HEK293 (cell line): ENCODE measurements around the gene EGR1.

Experiments used
- CTCF ChIA-PET: fragments of 350-600 bp; formaldehyde crosslinking; extraction: SDS; loops from one replicate; lab custom pipeline; 2021; ENCODE audit warnings: antibody characterized with exemption; lab: Yijun Ruan, JAX
- POLR2A ChIA-PET: fragments of 300-600 bp; formaldehyde crosslinking; extraction: SDS; loops from one replicate; lab custom pipeline; 2020; ENCODE audit warnings: antibody characterized with exemption, inconsistent platforms; lab: Yijun Ruan, JAX
- H3K27ac ChIP-seq: fragments of 200-500 bp; sonication (Bioruptor generic); 2 replicates; pipeline ENCODE4 v1.5.1; 2014; ENCODE audit warnings: low read depth, low read length, control low read depth, inconsistent platforms; ENCODE audit errors: extremely low read depth
- H3K36me3 ChIP-seq, 2 experiments: fragments of 200-500 bp in 1 of 2; sonication (Bioruptor generic) in 1 of 2; 1 replicate in 1 of 2; 2 replicates in 1 of 2; pipeline ENCODE4 v1.5.1; 2014 to 2017; ENCODE audit warnings: inconsistent platforms in 2 of 2, low read length in 2 of 2; ENCODE audit not compliant: control insufficient read depth in 2 of 2, insufficient read depth in 1 of 2
- H3K4me1 ChIP-seq: fragments of 200-500 bp; sonication (Bioruptor generic); 2 replicates; pipeline ENCODE4 v1.5.1; 2014; ENCODE audit warnings: mild to moderate bottlenecking, low read length, inconsistent platforms; ENCODE audit not compliant: control insufficient read depth, insufficient read depth
- H3K4me3 ChIP-seq: 2 replicates; pipeline ENCODE4 v1.5.1; 2011; ENCODE audit warnings: low read depth, mild to moderate bottlenecking, control low read depth, low read length, moderate library complexity
- H3K9me3 ChIP-seq: fragments of 200-500 bp; sonication (Bioruptor generic); 2 replicates; pipeline ENCODE4 v1.5.1; 2014; ENCODE audit warnings: low read depth, low read length, inconsistent platforms; ENCODE audit not compliant: control insufficient read depth, insufficient read depth
- GLI2 ChIP-seq: fragments of 450-650 bp; formaldehyde crosslinking; IDR thresholded peaks from 2 replicates; pipeline ENCODE4; 2017; ENCODE audit warnings: missing biosample characterization, missing genetic modification characterization, low read depth, borderline replicate concordance
- MEIS1 ChIP-seq: sonication (generic); formaldehyde crosslinking; IDR thresholded peaks from 2 replicates; pipeline ENCODE4 v1.8.1; 2022; ENCODE audit warnings: missing genetic modification reagents, mild to moderate bottlenecking, borderline replicate concordance
- SALL2 ChIP-seq: fragments of 450-650 bp; formaldehyde crosslinking; IDR thresholded peaks from 2 replicates; pipeline ENCODE4 v1.5.0; 2017; ENCODE audit warnings: missing biosample characterization, mild to moderate bottlenecking, missing genetic modification characterization, borderline replicate concordance
- SCRT1 ChIP-seq: fragments of 450-650 bp; formaldehyde crosslinking; IDR thresholded peaks from 2 replicates; pipeline ENCODE4 v1.5.1; 2016; ENCODE audit warnings: missing biosample characterization, missing genetic modification characterization, borderline replicate concordance
- WT1 ChIP-seq: fragments of 450-650 bp; formaldehyde crosslinking; IDR thresholded peaks from 2 replicates; pipeline ENCODE4 v1.5.1; 2016; ENCODE audit warnings: missing biosample characterization, missing genetic modification characterization
- ZBTB20 ChIP-seq: fragments of 450-650 bp; formaldehyde crosslinking; IDR thresholded peaks from 2 replicates; pipeline ENCODE4 v1.5.1; 2016; ENCODE audit warnings: missing biosample characterization, missing genetic modification characterization
- ZFHX2 ChIP-seq: fragments of 450-650 bp; formaldehyde crosslinking; conservative IDR thresholded peaks from 2 replicates; pipeline ENCODE4 v1.5.1; 2016; ENCODE audit warnings: missing biosample characterization, missing genetic modification characterization
- ZNF121 ChIP-seq: fragments of 450-650 bp; formaldehyde crosslinking; IDR thresholded peaks from 2 replicates; pipeline ENCODE4 v1.5.1; 2016; ENCODE audit warnings: missing biosample characterization, missing genetic modification characterization
- ZNF175 ChIP-seq: fragments of 450-650 bp; formaldehyde crosslinking; IDR thresholded peaks from 2 replicates; pipeline ENCODE4 v1.5.1; 2016; ENCODE audit warnings: missing biosample characterization, missing genetic modification characterization
- ZNF354C ChIP-seq: fragments of 450-650 bp; formaldehyde crosslinking; IDR thresholded peaks from 2 replicates; pipeline ENCODE4 v1.5.1; 2016; ENCODE audit warnings: missing biosample characterization, missing genetic modification characterization, low read depth, borderline replicate concordance
- ZNF366 ChIP-seq: fragments of 450-650 bp; formaldehyde crosslinking; conservative IDR thresholded peaks from 2 replicates; pipeline ENCODE4 v1.5.1; 2016; ENCODE audit warnings: missing biosample characterization, missing genetic modification characterization
- ZNF585B ChIP-seq: fragments of 450-650 bp; formaldehyde crosslinking; IDR thresholded peaks from 2 replicates; pipeline ENCODE4 v1.5.1; 2016; ENCODE audit warnings: missing biosample characterization, missing genetic modification characterization
- ZNF600 ChIP-seq: fragments of 450-650 bp; formaldehyde crosslinking; IDR thresholded peaks from 2 replicates; pipeline ENCODE4 v1.5.1; 2016; ENCODE audit warnings: missing biosample characterization, missing genetic modification characterization
- ZNF624 ChIP-seq: fragments of 450-650 bp; formaldehyde crosslinking; IDR thresholded peaks from 2 replicates; pipeline ENCODE4 v1.5.1; 2017; ENCODE audit warnings: missing biosample characterization, missing genetic modification characterization
- ZNF626 ChIP-seq: fragments of 450-650 bp; sonication (Bioruptor Pico); formaldehyde crosslinking; IDR thresholded peaks from 2 replicates; pipeline ENCODE4 v1.5.1; 2018; ENCODE audit warnings: missing biosample characterization, missing genetic modification characterization, inconsistent platforms
- TF ChIP-seq, protein P1 (sequence below): fragments of 450-650 bp; formaldehyde crosslinking; IDR thresholded peaks from 2 replicates; pipeline ENCODE4 v1.5.1; 2016; ENCODE audit warnings: missing biosample characterization, missing genetic modification characterization
- TF ChIP-seq, protein P2 (sequence below): fragments of 450-650 bp; formaldehyde crosslinking; IDR thresholded peaks from 2 replicates; pipeline ENCODE4 v1.5.1; 2017; ENCODE audit warnings: missing biosample characterization, missing genetic modification characterization
- TF ChIP-seq, protein P3 (sequence below): sonication (generic); formaldehyde crosslinking; IDR thresholded peaks from 2 replicates; pipeline ENCODE4 v1.8.1; 2022; ENCODE audit warnings: mild to moderate bottlenecking, moderate library complexity, missing genetic modification reagents
- TF ChIP-seq, protein P4 (sequence below): fragments of 450-650 bp; formaldehyde crosslinking; IDR thresholded peaks from 2 replicates; pipeline ENCODE4 v1.5.1; 2016; ENCODE audit warnings: missing biosample characterization, missing genetic modification characterization

Gene EGR1

DNA sequence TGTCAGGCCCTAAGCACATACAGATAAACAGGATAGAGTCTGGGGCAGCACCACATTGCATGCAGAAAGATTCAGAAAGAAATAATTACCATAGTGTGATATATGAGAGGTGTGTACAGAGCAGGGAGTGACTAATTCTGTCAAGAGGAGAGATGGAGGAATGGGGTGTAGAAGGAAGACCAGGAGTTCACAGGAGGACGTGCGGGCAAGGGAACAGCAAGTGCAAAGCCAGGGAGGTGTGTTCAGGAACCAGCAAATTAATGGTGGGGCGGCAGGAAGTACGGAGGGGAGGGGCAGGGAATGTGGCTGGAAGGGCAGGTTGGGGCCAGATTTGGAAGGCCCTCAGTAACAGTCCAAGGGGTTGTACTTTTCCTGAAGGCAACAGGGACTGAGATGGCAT is 17.4 kb downstream of the EGR1 start (continued):
- TF ChIP-seq, protein P1, sequence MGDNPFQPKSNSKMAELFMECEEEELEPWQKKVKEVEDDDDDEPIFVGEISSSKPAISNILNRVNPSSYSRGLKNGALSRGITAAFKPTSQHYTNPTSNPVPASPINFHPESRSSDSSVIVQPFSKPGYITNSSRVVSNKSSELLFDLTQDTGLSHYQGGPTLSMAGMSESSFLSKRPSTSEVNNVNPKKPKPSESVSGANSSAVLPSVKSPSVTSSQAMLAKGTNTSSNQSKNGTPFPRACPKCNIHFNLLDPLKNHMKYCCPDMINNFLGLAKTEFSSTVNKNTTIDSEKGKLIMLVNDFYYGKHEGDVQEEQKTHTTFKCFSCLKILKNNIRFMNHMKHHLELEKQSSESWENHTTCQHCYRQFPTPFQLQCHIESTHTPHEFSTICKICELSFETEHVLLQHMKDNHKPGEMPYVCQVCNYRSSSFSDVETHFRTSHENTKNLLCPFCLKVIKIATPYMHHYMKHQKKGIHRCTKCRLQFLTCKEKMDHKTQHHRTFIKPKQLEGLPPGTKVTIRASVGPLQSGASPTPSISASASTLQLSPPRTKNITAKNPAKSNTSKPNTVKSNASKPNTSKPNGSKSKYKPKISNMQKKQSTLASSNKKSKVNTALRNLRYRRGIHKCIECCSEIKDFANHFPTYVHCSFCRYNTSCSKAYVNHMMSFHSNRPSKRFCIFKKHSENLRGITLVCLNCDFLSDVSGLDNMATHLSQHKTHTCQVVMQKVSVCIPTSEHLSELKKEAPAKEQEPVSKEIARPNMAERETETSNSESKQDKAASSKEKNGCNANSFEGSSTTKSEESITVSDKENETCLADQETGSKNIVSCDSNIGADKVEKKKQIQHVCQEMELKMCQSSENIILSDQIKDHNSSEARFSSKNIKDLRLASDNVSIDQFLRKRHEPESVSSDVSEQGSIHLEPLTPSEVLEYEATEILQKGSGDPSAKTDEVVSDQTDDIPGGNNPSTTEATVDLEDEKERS: no peak

DNA sequence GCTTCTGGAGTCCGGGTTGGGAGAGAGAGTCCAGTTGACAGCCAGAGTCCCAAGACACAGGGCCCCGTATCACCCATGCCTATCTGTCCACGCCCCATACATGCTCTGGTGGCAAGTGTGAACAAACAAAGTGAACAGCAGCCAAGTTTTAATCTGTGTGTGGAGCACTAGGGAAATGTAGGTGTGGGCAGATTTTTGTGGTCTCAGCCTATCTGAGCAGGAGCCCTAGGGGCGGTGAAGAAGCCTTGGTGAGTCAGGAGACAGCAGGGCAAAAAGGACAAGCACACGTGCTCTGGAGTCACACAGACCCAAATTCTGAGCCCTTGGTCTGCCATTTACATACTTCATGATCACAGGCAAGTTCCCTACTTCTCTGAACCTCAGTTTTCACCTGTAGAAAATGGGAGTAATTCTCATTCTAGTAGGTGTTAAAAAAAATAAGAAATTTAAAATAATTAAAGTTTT is 23.2 kb downstream of the EGR1 start:
- ChIA-PET POLR2A (no interaction called here), CTCF (interaction anchor here (0.9 kb wide), 1 partner anchor 38 kb away, joined by 5 read pairs; no protein-coding TSS in a partner anchor)
- Histone ChIP-seq H3K9me3 (no peaks in the 10 kb centered on the region), H3K4me3 (no peak overlapping the region), H3K27ac (no peak overlapping the region), H3K4me1 (peaks cover 8% of the 10 kb centered on the region), H3K36me3 (no peaks in the 10 kb centered on the region)
- TF ChIP-seq ZBTB20 (peak; percentile 33; the same call in 1 of the 2 replicates), ZNF121 (tag by site-specific recombination) (no peak), ZFHX2 (tag by site-specific recombination) (peak; percentile 71), SCRT1 (tag by site-specific recombination) (no peak), ZNF600 (tag by site-specific recombination) (peak; percentile 43; the same call in 1 of the 2 replicates)
- TF ChIP-seq, all 188 proteins: peak for 3

DNA sequence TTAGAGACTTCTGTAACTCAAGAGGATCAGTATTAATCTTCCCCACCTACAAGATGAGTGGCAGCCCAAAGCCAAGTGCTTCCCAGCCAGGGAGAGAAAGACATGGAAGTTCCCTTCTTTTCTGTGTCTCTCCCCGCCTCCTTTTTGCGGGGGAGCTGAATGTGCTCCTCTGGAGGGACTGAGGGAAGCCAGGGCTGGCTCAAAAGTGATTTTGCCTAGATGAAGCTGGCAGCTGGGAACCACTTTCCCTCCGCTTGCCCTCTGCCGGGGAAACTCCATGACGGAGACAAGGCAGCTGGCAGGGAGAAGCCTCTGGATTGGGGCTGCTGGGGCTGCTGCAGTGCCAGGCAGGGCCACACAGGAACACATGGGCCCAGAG is 24.4 kb downstream of the EGR1 start:
- POLR2A ChIA-PET: no interaction called here
- H3K36me3 ChIP-seq: no peaks in the 10 kb centered on the region
- CTCF ChIA-PET: interaction anchor here (0.9 to 1.1 kb wide), 2 partner anchors 14 to 40 kb away, joined by 5 to 6 read pairs; no protein-coding TSS in a partner anchor
- H3K9me3 ChIP-seq: no peaks in the 10 kb centered on the region
- peaks cover 8% of the 10 kb centered on the region for H3K4me1 ChIP-seq
- H3K4me3 ChIP-seq: no peak overlapping the region
- H3K27ac ChIP-seq: no peak overlapping the region
- no peak for TF ChIP-seq SALL2 (tag by site-specific recombination)
- no peak for TF ChIP-seq GLI2 (tag by site-specific recombination)
- TF ChIP-seq ZNF626 (tag by site-specific recombination): no peak
- no peak for TF ChIP-seq ZNF366 (tag by site-specific recombination)
- TF ChIP-seq, protein P2, sequence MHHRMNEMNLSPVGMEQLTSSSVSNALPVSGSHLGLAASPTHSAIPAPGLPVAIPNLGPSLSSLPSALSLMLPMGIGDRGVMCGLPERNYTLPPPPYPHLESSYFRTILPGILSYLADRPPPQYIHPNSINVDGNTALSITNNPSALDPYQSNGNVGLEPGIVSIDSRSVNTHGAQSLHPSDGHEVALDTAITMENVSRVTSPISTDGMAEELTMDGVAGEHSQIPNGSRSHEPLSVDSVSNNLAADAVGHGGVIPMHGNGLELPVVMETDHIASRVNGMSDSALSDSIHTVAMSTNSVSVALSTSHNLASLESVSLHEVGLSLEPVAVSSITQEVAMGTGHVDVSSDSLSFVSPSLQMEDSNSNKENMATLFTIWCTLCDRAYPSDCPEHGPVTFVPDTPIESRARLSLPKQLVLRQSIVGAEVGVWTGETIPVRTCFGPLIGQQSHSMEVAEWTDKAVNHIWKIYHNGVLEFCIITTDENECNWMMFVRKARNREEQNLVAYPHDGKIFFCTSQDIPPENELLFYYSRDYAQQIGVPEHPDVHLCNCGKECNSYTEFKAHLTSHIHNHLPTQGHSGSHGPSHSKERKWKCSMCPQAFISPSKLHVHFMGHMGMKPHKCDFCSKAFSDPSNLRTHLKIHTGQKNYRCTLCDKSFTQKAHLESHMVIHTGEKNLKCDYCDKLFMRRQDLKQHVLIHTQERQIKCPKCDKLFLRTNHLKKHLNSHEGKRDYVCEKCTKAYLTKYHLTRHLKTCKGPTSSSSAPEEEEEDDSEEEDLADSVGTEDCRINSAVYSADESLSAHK (tag by site-specific recombination): no peak
- TF ChIP-seq MEIS1 (CRISPR knock-in tag): no peak

DNA sequence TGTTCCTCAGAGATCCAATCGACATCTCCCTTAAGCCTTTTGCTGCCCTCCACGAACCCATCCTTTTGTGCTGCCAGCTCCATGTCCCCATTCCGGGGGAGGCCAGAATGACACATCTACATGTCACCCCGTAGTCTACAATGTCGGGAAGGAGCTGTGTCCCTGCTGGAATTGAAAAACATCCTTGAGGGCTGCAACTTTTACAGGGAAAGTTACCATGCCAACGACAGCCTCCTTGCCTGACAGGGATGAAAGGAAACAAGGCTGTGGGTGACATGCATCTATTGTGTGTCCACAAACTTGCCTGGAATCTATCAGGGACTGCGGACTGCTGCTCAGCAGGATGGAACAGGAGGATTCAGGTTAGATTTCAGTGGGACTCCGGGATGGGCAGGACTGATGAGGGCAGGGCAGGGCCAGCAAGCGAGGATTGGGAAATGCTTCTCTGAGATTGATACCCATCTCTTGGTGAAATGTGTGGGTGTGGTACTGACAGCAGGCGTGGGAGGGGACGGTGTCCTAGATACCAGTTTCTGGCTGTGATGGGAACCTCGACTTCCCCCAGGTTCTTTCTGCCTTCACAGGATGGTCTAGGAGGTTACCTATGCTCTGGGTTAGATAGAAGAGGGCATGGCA is 25.5 kb downstream of the EGR1 start:
- H3K4me1 ChIP-seq: peaks cover 8% of the 10 kb centered on the region
- POLR2A ChIA-PET: no interaction called here
- no peaks in the 10 kb centered on the region for H3K9me3 ChIP-seq
- H3K4me3 ChIP-seq: no peak overlapping the region
- CTCF ChIA-PET: interaction anchor here (1.1 kb wide), 1 partner anchor 41 kb away, joined by 6 read pairs; no protein-coding TSS in a partner anchor
- H3K27ac ChIP-seq: no peak overlapping the region
- no peaks in the 10 kb centered on the region for H3K36me3 ChIP-seq
- TF ChIP-seq WT1 (tag by site-specific recombination) (no peak), ZFHX2 (tag by site-specific recombination) (peak; percentile 83), ZNF175 (tag by site-specific recombination) (no peak), ZNF585B (tag by site-specific recombination) (no peak), ZNF624 (no peak), ZNF354C (tag by site-specific recombination) (no peak), ZNF626 (tag by site-specific recombination) (no peak)
- TF ChIP-seq, protein P3, sequence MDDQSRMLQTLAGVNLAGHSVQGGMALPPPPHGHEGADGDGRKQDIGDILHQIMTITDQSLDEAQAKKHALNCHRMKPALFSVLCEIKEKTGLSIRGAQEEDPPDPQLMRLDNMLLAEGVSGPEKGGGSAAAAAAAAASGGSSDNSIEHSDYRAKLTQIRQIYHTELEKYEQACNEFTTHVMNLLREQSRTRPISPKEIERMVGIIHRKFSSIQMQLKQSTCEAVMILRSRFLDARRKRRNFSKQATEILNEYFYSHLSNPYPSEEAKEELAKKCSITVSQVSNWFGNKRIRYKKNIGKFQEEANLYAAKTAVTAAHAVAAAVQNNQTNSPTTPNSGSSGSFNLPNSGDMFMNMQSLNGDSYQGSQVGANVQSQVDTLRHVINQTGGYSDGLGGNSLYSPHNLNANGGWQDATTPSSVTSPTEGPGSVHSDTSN (CRISPR knock-in tag): no peak
- TF ChIP-seq, protein P4, sequence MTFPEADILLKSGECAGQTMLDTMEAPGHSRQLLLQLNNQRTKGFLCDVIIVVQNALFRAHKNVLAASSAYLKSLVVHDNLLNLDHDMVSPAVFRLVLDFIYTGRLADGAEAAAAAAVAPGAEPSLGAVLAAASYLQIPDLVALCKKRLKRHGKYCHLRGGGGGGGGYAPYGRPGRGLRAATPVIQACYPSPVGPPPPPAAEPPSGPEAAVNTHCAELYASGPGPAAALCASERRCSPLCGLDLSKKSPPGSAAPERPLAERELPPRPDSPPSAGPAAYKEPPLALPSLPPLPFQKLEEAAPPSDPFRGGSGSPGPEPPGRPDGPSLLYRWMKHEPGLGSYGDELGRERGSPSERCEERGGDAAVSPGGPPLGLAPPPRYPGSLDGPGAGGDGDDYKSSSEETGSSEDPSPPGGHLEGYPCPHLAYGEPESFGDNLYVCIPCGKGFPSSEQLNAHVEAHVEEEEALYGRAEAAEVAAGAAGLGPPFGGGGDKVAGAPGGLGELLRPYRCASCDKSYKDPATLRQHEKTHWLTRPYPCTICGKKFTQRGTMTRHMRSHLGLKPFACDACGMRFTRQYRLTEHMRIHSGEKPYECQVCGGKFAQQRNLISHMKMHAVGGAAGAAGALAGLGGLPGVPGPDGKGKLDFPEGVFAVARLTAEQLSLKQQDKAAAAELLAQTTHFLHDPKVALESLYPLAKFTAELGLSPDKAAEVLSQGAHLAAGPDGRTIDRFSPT (tag by site-specific recombination): no peak
